ENCODE results near the gene SLC17A1.

SLC17A1 gene

GRCh38 chr6:25788305-25788922 is 43.4 kb downstream of the SLC17A1 start:
- Histone ChIP-seq H3K9ac (ENCODE audit: low read depth, low read length) (no peak overlapping the region), H3K27ac (ENCODE audit: low read depth, low read length) (no peak overlapping the region), H3K27me3 (ENCODE audit: control insufficient read depth, insufficient read depth, low read length) (no peaks in the 10 kb centered on the region), H3K9me3 (ENCODE audit: control insufficient read depth, insufficient read depth, low read length) (no peaks in the 10 kb centered on the region), H3K36me3 (ENCODE audit: control insufficient read depth, insufficient read depth, low read length) (no peaks in the 10 kb centered on the region), H3K4me3 (ENCODE audit: low read depth, low read length) (no peak overlapping the region), H3K4me1 (ENCODE audit: control insufficient read depth, insufficient read depth, low read length) (no peaks in the 10 kb centered on the region)

- no peak overlapping the region for H3K27ac ChIP-seq (ENCODE audit: low read depth, low read length)
- H3K4me1 ChIP-seq (ENCODE audit: control insufficient read depth, insufficient read depth, low read length) = no peaks in the 10 kb centered on the region
- H3K9ac ChIP-seq (ENCODE audit: low read depth, low read length) = no peak overlapping the region
- no peak overlapping the region for H3K4me3 ChIP-seq (ENCODE audit: low read depth, low read length)
- no peaks in the 10 kb centered on the region for H3K27me3 ChIP-seq (ENCODE audit: control insufficient read depth, insufficient read depth, low read length)
- no peaks in the 10 kb centered on the region for H3K9me3 ChIP-seq (ENCODE audit: control insufficient read depth, insufficient read depth, low read length)
- no peaks in the 10 kb centered on the region for H3K36me3 ChIP-seq (ENCODE audit: control insufficient read depth, insufficient read depth, low read length)
Measured at GRCh38 chr6:25787428-25787827, 44.4 kb downstream of the SLC17A1 start.

GRCh38 chr6:25781134-25781533 is 50.7 kb downstream of the SLC17A1 start:
- H3K27ac ChIP-seq (ENCODE audit: low read depth, low read length) = no peak overlapping the region
- H3K36me3 ChIP-seq (ENCODE audit: control insufficient read depth, insufficient read depth, low read length) = no peaks in the 10 kb centered on the region
- H3K27me3 ChIP-seq (ENCODE audit: control insufficient read depth, insufficient read depth, low read length) = no peaks in the 10 kb centered on the region
- 0 out of 2 replicates have a peak, but pooled peaks cover 5% of the 10 kb centered on the region for H3K4me1 ChIP-seq (ENCODE audit: control insufficient read depth, insufficient read depth, low read length)
- no peak overlapping the region for H3K9ac ChIP-seq (ENCODE audit: low read depth, low read length)
- H3K4me3 ChIP-seq (ENCODE audit: low read depth, low read length) = no peak overlapping the region
- no peaks in the 10 kb centered on the region for H3K9me3 ChIP-seq (ENCODE audit: control insufficient read depth, insufficient read depth, low read length)

GRCh38 chr6:25777856-25778649 is 53.8 kb downstream of the SLC17A1 start:
- Histone ChIP-seq H3K36me3 (ENCODE audit: control insufficient read depth, insufficient read depth, low read length) (no peaks in the 10 kb centered on the region), H3K27me3 (ENCODE audit: control insufficient read depth, insufficient read depth, low read length) (no peaks in the 10 kb centered on the region), H3K9me3 (ENCODE audit: control insufficient read depth, insufficient read depth, low read length) (no peaks in the 10 kb centered on the region), H3K4me3 (ENCODE audit: low read depth, low read length) (no peak overlapping the region), H3K9ac (ENCODE audit: low read depth, low read length) (no peak overlapping the region), H3K27ac (ENCODE audit: low read depth, low read length) (no peak overlapping the region), H3K4me1 (ENCODE audit: control insufficient read depth, insufficient read depth, low read length) (0 out of 2 replicates have a peak, but pooled peaks cover 5% of the 10 kb centered on the region)

GRCh38 chr6:25777031-25777430 is 54.8 kb downstream of the SLC17A1 start:
- Histone ChIP-seq H3K27me3 (ENCODE audit: control insufficient read depth, insufficient read depth, low read length) (no peaks in the 10 kb centered on the region), H3K27ac (ENCODE audit: low read depth, low read length) (no peak overlapping the region), H3K36me3 (ENCODE audit: control insufficient read depth, insufficient read depth, low read length) (no peaks in the 10 kb centered on the region), H3K9ac (ENCODE audit: low read depth, low read length) (no peak overlapping the region), H3K4me3 (ENCODE audit: low read depth, low read length) (no peak overlapping the region), H3K9me3 (ENCODE audit: control insufficient read depth, insufficient read depth, low read length) (no peaks in the 10 kb centered on the region), H3K4me1 (ENCODE audit: control insufficient read depth, insufficient read depth, low read length) (0 out of 2 replicates have a peak, but pooled peaks cover 5% of the 10 kb centered on the region)

DNA sequence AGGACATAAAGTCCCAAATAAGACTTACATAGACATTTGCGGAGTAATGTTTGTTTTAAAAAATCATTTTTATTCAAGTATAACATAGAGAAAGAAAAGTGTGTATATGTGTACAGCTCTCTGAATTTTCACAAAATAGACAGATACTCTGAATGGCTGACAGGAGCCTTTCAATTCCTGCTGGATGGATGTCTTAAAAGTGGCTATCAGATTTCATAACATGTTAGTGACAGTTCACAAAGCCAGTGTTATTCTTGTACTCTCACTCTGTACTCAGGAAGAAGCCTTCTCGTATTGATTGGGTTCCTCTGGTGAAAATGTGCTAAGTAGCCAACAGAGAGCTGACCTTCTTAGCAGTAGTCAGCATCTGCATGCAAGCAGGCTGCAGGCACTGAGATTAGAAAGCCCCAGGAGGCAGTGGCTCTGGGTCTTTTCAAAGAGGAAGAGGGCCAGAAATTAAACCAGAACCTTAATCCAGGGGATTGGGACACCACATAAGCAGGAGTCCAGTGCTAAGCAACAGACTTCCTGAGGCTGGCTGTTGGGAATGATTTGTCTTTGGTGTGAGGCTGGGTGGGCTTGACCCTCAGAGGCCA is 57.6 kb downstream of the SLC17A1 start:
- no peaks in the 10 kb centered on the region for H3K4me1 ChIP-seq (ENCODE audit: control insufficient read depth, insufficient read depth, low read length)
- no peaks in the 10 kb centered on the region for H3K27me3 ChIP-seq (ENCODE audit: control insufficient read depth, insufficient read depth, low read length)
- H3K9ac ChIP-seq (ENCODE audit: low read depth, low read length) = no peak overlapping the region
- H3K9me3 ChIP-seq (ENCODE audit: control insufficient read depth, insufficient read depth, low read length) = no peaks in the 10 kb centered on the region
- no peak overlapping the region for H3K27ac ChIP-seq (ENCODE audit: low read depth, low read length)
- no peak overlapping the region for H3K4me3 ChIP-seq (ENCODE audit: low read depth, low read length)
- no peaks in the 10 kb centered on the region for H3K36me3 ChIP-seq (ENCODE audit: control insufficient read depth, insufficient read depth, low read length)

- Histone ChIP-seq H3K9me3 (ENCODE audit: control insufficient read depth, insufficient read depth, low read length) (no peaks in the 10 kb centered on the region), H3K27me3 (ENCODE audit: control insufficient read depth, insufficient read depth, low read length) (no peaks in the 10 kb centered on the region), H3K27ac (ENCODE audit: low read depth, low read length) (no peak overlapping the region), H3K36me3 (ENCODE audit: control insufficient read depth, insufficient read depth, low read length) (no peaks in the 10 kb centered on the region), H3K9ac (ENCODE audit: low read depth, low read length) (no peak overlapping the region), H3K4me3 (ENCODE audit: low read depth, low read length) (no peak overlapping the region), H3K4me1 (ENCODE audit: control insufficient read depth, insufficient read depth, low read length) (no peaks in the 10 kb centered on the region)
Measured at GRCh38 chr6:25769983-25770382, 61.9 kb downstream of the SLC17A1 start.

DNA sequence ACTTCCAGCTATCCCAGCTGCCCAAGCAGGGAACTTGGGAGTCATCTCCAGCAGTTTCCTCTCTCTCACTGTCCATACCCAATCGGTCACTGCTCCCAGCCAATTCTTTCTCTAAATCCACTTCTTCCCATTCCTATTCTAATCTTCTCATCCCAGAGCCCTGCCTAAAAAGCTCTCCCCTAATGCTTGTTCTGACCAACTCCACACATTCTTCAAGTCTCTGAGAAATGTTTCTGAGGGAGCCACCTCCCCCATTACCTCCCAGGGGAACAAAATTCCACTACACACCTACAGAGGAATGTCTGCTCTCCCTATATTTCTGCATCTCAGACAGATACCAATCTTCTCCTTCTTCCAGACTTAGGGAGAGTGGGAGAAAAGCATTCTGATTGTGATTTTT is 63.3 kb downstream of the SLC17A1 start:
- Histone ChIP-seq H3K4me3 (ENCODE audit: low read depth, low read length) (no peak overlapping the region), H3K4me1 (ENCODE audit: control insufficient read depth, insufficient read depth, low read length) (no peaks in the 10 kb centered on the region), H3K36me3 (ENCODE audit: control insufficient read depth, insufficient read depth, low read length) (no peaks in the 10 kb centered on the region), H3K9me3 (ENCODE audit: control insufficient read depth, insufficient read depth, low read length) (no peaks in the 10 kb centered on the region), H3K27ac (ENCODE audit: low read depth, low read length) (no peak overlapping the region), H3K9ac (ENCODE audit: low read depth, low read length) (no peak overlapping the region), H3K27me3 (ENCODE audit: control insufficient read depth, insufficient read depth, low read length) (no peaks in the 10 kb centered on the region)

DNA sequence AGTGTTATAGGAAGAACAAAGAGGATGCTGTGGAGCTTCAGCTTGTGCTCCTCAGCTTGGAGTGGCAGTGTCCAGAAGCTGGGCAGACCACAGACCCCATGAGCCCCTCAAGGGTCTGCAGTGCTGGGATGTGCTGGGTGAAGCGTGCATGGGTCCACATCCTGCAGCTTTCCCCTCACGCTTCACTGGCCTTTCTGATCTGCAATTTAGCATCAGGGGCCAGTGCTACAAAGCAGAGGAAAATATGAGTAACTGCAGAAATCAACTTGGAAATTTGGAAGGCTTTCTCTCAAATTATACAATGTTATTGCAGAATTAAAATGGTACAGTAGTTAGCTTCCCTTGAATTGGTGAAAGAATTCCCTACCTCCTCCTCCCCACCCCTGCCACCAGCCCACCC is 67.2 kb downstream of the SLC17A1 start:
- Histone ChIP-seq H3K4me1 (ENCODE audit: control insufficient read depth, insufficient read depth, low read length) (no peaks in the 10 kb centered on the region), H3K27ac (ENCODE audit: low read depth, low read length) (no peak overlapping the region), H3K4me3 (ENCODE audit: low read depth, low read length) (no peak overlapping the region), H3K9me3 (ENCODE audit: control insufficient read depth, insufficient read depth, low read length) (no peaks in the 10 kb centered on the region), H3K36me3 (ENCODE audit: control insufficient read depth, insufficient read depth, low read length) (no peaks in the 10 kb centered on the region), H3K9ac (ENCODE audit: low read depth, low read length) (no peak overlapping the region), H3K27me3 (ENCODE audit: control insufficient read depth, insufficient read depth, low read length) (no peaks in the 10 kb centered on the region)

DNA sequence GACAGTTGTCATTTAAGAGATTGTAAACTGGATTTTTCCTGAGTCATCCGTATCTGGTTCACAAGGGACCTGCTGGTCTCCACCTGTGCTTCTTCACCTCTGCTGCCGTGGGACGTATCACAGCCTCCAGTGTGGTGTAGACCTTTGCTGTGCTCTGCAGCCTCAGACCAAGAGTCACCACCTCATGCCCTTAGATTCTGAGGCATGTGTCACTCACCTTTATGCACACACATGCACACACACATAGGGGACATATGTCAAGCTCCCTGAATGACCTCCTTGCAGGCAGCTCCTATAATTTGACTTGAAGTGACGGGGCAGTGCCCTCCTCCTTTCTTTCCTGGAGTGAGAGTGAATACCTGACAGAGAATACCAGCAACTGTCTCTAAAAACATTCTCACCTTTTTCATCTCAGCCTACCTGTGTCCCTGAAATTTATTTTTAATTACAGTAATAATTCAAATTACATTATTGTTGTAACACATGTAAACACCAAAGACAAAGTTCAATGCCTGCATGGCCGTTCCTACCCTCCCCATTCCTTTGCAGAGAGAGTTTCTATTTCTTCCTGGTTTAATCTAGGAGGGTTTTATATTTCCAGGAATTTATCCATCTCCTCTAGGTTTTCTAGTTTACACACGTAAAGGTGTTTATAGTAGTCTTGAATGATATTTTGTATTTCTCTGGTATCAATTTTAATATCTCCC is 73.8 kb downstream of the SLC17A1 start:
- H3K27me3 ChIP-seq (ENCODE audit: control insufficient read depth, insufficient read depth, low read length) = no peaks in the 10 kb centered on the region
- H3K4me1 ChIP-seq (ENCODE audit: control insufficient read depth, insufficient read depth, low read length) = no peaks in the 10 kb centered on the region
- no peak overlapping the region for H3K4me3 ChIP-seq (ENCODE audit: low read depth, low read length)

More for the DNA sequence above, 73.8 kb downstream of the SLC17A1 start:
- Histone ChIP-seq H3K9ac (ENCODE audit: low read depth, low read length) (no peak overlapping the region), H3K9me3 (ENCODE audit: control insufficient read depth, insufficient read depth, low read length) (no peaks in the 10 kb centered on the region), H3K27ac (ENCODE audit: low read depth, low read length) (no peak overlapping the region), H3K36me3 (ENCODE audit: control insufficient read depth, insufficient read depth, low read length) (no peaks in the 10 kb centered on the region)
